Mesenteric fat pad (tissue), 1 donor: Measurements from ENCODE around the gene IBSP. TPM values are rescaled to one million over a fixed set of nuclear protein-coding genes. Genes with fewer than 3 reads are reported as not detected.

Source experiments
- DNase-seq: peaks from one replicate; pipeline ENCODE4 v3.0.0-alpha.2; 2020; ENCODE audit warnings: low spot score
- long read RNA-seq: library from polyadenylated mRNA; unstranded; transcript quantifications from one replicate; pipeline ENCODE4 v2.0.0, GENCODE V29; 2020
- total RNA-seq: library from RNA; stranded (reverse); fragmentation: NEBNext Ultra II Directional; extraction: Animal tissue kit (Norgen Biotek cat#: 25700); gene quantifications from one replicate; pipeline ENCODE4 v1.2.1, GENCODE V29; 2021
- donor health status: DM: yes; HTN: yes; CAD: no.

Gene IBSP, protein sequence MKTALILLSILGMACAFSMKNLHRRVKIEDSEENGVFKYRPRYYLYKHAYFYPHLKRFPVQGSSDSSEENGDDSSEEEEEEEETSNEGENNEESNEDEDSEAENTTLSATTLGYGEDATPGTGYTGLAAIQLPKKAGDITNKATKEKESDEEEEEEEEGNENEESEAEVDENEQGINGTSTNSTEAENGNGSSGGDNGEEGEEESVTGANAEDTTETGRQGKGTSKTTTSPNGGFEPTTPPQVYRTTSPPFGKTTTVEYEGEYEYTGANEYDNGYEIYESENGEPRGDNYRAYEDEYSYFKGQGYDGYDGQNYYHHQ
- not detected for total RNA-seq
- long read RNA-seq, result 0 reads

DNA sequence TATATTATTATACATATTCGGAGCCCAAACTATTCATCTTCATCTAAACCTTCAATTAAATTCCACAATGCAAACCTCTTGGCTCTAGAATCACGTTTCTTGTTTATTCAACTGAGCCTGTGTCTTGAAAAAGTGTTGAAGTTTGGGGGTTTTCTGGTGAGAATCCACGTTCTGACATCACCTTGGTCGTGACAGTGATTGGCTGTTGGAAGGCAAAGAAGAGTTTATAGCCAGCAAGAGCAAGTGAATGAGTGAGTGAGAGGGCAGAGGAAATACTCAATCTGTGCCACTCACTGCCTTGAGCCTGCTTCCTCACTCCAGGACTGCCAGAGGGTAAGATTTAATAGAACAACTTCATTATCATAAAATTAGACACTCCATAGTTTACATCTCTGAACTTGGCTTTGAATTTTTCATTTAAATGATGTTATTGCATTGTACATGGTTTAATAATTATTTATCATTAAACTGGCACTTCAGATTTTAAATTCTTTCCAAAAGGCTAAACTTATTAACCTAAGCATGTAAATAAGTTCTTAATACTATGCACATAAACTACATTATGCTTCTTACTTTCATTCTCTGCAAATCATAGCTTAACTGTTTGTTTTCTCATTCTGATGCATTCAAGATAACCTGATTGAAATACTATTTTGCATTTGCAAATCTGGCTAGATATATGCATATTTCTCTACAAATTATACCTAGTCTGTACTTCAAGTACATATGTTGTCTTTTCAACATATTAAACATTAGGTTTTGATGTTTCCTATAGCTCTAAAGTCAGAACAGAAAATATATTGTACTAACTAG lies at the start of gene IBSP:
IBSP (plus strand) TSS at position 254 of the 813 bp plus-strand sequence. CDS start 2,808 bp downstream, outside the sequence.
- DNase-seq, result no peak

DNA sequence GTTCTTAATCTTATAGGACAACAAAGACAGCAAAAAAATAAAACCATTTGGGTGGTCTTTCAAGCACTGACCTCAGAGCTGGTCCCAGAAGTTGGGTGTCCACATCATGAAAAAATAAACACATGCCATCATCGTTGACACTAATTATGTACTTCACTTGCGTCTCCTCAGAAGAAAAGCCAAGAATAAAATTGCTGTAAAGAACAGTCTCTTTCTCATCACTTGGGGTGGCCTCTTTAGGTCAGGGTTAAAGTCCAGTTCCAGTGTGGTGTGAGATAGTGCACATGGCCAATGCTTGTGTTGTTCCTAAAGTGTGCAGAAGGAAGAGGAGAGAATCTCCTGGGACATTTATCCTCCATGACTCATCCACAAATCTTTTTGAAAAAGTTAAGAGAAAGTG lies 49.5 kb upstream of the IBSP start:
- no peak for DNase-seq

DNA sequence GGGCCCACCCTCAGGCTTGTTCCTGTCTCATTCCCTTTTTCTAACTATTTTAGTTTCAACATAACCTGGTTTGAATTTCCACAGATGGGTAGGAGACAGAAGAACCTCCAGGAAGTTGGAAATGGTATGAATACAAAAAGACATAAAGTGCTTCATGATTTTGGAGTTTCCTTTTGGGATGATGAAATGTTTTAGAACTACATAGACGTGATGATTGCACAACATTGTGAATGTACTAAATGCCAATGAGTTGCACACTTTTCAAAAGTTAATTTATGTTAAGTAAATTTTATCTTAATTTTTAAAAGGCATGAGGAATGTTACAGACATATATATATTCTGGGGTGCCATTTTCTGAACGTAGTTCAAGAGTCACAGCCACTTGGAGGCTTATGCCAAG lies 41.1 kb upstream of the IBSP start:
- no peak for DNase-seq

DNA sequence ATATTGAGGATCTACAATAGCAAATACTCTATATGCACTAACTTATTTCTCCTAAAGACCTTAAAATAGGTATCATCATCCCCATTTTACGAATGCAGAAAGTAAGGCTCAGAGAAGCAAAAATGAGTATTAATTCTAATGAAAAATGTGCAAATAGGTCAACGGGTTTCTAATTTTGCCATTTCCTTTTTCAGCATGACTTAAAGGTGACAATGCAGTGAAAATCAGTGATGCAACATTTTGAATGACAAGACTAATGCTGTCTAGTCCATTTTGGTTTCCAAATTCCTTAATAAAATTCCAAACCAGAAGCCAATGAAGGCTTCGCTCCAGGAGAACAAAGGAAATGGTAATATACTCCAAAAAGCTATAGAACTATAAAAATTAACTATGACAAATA lies 37.0 kb upstream of the IBSP start:
- DNase-seq, result no peak

DNA sequence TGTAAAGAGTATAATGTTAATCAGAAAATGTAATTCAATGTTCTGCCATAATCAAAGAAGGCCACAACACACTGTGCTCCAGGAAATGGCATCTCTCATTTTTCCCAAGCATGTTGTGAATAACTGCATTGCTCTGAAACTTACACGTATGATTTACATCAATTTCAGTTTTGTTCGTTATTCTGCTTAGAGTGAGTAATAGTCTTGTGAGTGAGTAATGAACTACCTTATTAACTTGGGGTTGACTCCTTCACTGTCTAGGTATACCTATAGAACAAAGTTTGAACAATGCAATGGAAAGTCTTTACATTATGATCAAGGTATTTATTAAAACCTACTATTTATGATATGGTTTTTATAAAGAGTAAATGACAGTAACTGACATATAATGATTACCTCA lies 17.8 kb upstream of the IBSP start:
- no peak for DNase-seq

DNA sequence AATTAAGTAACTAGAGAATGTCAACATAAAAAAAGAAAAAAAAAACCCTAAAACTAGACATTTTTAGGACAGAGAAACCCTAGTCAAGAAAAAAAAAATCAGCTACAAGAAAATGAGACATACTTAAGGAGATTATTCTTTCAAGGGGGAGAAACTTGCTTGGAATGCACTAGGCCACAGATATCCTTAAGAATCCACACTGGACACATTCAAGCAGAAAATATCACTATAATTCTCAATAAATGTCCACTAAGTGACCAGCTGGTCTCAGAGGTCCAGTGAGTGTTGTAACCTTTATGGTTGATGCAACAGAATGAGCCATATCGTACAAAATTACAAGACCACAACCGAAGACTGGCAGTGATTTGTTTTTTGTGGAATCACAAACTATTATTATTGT lies 15.6 kb upstream of the IBSP start:
- DNase-seq, result no peak

DNA sequence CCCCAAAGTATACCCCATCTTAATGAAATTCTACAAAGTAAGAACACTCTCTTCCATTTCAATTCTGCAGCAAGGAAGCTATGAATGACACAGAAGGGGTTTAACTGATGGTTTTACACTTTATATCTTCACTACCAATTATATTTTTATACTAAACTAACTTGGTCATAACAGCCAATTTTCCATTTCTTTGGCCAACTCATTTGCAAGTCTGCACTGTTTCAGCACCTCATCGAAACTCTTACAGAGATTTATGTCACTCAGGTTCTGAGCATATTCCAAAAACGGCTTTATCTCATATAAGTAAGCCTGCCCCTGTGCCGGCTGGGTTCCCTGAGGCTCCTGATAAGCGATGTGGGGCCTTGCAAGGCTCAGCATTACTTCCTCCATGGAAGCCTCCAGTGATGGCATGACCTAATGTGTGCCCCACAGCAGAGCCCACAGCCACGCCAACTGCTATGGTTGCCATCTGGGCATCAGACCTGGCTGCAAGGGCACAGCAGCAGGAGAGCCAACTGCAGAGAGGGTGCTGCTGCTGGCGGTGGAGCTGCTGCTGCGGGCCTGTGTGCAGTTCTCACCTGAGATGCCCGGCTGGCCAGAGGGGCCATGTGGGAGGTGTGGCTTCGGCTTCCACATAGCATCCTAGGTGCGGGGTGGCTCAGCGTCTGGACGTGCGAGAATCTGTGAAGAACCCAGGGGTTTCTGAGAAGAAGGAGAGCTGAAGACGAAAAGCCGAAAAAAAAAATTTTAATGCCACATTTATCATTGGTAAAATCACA lies 13.4 kb upstream of the IBSP start:
- DNase-seq, result no peak

DNA sequence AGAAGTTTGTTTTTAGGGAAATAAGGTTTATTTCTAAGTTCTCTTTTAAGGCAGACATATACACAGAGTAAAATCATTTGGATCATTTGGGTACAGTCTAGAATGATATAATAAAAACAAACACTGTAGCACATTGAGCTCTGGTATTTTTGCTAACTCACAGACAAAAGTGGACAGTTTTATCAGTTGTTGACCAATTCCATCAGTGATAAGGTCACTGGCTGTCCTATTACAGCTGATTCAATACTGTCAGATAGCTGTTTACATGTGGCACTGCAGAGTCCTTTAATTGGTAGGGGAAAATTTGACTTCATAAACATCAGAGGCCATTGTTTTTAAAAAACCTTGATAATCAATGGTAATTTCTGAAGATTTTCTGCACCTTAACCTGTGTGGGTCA lies 3.5 kb downstream of the IBSP start:
- DNase-seq, result no peak

DNA sequence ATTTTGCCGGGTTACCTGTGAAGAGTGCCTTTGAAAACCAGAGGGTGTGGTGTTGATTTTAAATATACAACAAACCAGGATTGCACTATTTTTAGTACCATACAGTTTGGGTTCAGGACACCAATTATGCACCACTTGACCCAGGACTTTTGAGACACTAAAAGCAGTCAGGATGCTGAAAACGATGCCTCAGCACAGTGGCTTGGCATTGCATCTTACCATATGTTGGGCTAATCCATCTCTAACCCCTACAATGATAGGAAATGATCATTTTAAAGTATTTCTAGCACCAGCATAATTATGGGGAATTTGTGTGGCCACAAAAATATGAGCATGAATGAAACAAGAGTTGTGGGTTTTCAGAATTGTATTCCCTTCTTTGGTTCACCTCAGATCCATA lies 4.1 kb downstream of the IBSP start:
- no peak for DNase-seq

DNA sequence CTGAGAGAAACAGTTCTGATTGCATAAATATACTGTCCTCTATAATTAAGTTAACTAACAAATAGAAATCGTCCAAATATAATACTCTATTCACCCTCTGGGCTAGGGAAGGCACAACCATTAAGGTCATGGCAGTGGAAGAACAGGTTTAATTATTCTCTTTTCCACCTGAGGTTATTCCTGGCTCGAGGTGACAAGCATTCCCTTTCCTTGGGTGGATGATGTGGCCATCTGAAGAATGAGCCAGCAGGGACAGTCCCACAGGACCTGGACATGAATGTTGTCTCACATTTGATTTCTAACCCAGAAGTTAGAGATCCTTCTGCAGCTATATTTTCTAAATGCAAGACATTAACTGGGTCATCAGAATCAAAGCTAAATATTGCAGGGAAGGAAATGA lies 5.5 kb downstream of the IBSP start:
- DNase-seq, result no peak

DNA sequence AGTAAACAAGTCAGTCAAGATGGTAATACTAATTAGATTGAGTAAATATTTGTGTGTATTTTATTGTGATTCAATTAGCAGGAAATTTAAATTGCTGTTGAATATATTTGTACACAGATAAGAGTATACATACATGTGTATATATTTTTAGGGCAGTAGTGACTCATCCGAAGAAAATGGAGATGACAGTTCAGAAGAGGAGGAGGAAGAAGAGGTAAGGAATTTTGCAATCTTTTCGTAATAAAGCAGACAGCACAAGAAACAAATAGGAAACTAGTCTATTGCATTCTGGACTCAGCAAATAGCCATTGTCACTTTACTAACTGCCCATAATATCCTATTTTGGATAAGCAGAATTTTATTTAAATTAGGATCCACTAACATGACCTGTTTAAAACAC lies 6.6 kb downstream of the IBSP start:
- no peak for DNase-seq

DNA sequence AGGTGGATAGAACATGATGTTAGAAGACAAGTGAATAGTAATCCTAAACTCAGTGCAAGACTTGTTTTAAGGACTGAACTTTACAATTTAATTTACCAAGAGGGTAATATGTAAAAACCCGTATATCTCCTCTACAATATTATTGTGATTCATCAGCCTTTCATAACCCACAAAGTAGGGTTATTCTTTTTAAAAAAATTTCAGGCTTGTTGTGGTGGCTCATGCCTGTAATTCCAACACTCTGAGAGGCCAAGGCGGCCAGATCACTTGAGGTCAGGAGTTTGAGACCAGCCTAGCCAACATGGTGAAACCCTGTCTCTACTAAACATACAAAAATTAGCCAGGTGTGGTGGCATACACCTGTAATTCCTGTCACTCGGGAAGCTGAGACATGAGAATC lies 7.2 kb downstream of the IBSP start:
- DNase-seq, result no peak

DNA sequence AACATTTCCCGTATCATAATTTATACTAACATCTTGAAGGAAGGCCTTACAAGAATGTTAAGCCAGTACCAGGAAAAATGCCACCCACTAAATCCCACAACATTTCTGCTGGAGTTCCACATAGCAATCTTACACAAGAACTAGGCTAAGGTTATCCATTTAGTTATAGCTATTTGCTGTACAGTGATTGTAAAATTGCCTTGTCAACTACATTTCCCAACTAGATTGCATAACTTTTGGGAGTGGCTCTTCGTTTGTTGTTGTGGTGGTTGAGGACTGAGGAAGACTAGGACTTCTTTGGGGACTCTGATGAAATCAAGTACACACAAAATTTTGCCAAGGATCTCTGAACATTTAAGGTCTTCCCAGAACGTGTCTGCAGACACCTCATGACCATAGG lies 8.0 kb downstream of the IBSP start:
- DNase-seq, result no peak

DNA sequence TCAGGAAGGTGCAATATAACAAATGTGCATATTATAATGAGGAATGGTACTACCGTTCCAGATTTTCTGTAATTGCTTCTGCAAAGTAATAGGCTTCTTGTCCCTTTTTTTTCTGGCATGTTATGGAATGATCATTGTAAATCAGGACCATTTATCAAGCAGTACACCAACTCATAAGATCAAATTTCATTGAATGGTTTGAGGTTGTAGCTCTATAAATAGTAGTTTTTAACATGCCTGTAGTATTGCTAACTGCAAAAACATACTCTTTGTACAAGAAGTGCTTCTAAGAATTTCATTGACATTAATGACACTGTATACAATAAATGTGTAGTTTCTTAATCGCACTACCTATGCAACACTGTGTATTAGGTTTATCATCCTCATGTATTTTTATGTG lies 12.6 kb downstream of the IBSP start:
- no peak for DNase-seq

DNA sequence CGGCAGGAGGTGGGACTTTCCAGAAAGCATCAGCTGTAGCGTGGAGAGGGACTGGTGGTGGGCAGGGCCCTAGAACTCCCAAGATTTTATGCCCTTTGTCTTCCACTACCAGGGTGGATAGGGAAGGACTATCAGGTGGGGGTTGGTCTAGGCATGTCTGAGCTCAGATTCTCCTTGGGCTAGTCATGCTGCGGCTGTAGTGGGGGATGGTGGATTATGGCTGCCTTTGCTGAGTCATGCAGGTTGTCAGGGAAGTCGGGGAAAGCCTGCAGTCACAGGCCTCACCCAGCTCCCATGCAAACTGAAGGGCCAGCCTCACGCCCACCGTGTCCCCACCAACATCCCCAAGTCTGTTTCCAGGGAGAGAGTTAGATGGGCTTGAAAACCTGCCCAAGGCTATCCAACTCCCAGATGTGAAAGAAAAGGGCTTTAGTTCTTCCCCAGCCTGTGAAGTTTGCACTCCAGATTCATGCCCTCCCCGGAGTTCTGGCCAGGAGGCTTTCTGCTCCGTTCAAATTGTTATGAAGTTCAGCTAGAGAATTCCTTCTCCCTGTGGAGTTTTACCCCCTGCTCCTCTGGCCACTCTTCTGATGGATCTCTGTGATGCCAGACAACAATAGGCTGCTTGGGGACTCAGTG lies 20.0 kb downstream of the IBSP start:
- DNase-seq, result no peak

DNA sequence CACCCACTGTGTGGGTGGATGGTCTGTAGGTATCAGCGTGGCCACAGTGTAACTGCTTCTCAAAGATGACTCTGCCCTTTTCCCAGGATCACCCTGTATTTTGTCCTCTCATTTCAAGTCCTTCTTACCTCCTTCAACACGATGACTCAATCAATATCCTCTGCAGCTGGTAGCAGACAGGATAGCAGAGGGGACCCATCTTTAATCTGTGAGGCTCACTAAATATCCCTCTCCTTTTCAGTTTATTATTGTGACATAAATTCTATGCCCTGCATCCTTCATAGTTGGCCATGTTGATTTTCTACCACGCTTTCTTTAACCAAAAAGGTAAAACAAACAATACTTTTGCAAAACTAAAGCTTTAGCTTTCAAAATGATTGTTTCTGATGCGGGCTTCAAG lies 23.8 kb downstream of the IBSP start:
- no peak for DNase-seq

DNA sequence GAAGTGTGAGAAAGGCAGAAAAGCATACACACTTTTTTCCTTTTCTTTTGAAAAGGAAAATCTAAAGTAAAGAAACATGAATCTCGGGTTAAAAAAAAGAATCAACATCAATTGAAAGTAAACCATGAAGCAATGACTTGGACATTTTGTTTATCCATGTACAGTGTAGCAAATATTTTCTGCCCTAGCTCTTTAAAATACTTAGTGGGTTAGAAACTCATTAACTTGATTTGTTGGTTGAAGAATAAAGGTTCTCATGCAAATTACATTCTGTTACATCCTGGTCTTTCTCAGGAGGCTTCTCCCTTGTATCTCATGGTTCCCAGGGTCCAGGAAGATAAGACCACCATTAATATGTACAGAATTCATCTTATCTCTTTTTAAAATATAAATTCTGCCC lies 24.4 kb downstream of the IBSP start:
- DNase-seq, result no peak

DNA sequence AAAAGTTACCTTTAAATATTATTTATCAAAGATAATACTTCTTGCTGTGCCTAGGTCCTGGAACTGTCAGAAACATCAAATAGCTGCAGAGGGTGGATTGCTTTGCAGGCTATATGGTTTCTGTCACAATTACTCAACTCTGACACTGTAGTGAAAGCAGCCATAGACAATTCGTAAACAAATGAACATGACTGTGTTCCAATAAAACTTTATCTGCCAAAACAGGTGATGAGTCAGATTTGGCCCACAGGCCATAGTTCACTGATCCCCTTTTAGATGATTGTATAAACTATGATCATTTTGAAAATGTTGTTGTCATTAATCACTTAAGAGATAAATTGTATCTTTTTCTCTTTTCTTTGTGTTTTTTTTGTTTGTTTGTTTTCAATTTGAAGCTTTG lies 25.0 kb downstream of the IBSP start:
- DNase-seq, result no peak

DNA sequence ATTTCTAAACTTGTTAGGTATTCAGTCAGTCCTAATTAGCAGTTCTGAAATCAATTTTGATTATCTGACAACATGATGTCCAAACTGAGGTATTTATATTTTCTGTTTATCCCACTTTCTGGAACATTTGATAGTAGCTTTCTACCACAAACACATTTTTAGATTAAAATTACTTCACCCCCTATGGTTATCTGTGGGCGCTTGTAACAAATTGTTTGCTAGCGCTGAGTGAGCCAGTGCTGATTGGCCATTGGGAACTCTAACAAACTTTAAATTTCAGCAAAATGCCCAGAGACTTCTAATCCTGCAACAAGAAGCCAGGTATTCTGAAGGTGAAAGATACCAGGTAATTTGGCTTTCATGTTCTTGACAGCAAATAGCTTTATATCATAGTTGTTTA lies 33.3 kb downstream of the IBSP start, which contains the start of gene MEPE:
MEPE (plus strand) TSS at position 301 of the 400 bp plus-strand sequence. CDS start 1,746 bp downstream, outside the sequence.
- DNase-seq, result no peak

DNA sequence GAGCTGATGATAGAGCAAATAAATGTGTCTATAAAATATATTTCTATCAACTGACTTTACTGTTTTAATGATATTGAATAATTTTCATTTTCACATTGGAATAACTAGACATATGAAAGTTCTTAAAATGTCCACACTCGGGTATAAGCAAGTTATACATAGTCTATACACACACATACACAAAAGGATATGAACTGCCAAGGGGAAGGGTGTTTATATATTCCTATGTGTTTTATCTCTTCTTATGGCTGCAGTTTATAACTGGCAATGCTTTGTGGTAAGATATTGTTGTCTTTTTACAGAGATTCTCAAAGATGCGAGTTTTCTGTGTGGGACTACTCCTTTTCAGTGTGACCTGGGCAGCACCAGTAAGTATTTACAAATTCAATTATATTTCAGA lies 35.0 kb downstream of the IBSP start:
- DNase-seq, result no peak

DNA sequence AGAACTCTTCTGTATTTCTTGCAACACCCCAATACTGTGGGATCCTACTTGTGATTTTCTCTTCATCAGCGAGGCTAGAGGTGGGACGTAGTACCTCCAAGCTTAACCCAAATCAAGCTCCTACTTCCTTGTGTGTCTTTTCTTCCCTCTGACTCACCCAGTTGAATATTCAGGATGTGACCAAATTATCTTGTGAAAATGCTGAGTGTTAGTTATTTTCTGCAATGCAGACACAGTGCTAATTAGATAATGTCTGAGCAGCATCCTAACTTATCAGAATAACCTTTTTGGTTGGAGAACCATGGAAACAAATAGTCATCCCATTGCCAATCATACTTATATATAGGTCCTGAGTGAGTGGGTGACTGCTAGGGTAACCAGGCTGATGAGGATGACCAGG lies 35.8 kb downstream of the IBSP start:
- no peak for DNase-seq
